GF-D8 (cell line): ENCODE measurements around the gene RPS27L.

ENCODE experiments used
- DNase-seq: peaks from one replicate; lab custom pipeline; 2025; lab: John Stamatoyannopoulos, UW

RPS27L gene

GRCh38 chr15:63157118-63157843 is at the start of gene RPS27L:
Gene RPS27L (minus strand): TSS chr15:63157477. CDS start chr15:63157405, 72 bp downstream.
- peak; percentile 53 for DNase-seq

GRCh38 chr15:63206079-63206478 is 48.8 kb upstream of the RPS27L start:
- no peak for DNase-seq

- peak; percentile 24 for DNase-seq
These were observed 46.3 kb upstream of the RPS27L start for GRCh38 chr15:63203451-63204090.

GRCh38 chr15:63202861-63203260 is 45.6 kb upstream of the RPS27L start:
- no peak for DNase-seq

GRCh38 chr15:63200464-63201249 is 43.4 kb upstream of the RPS27L start:
- no peak for DNase-seq

GRCh38 chr15:63198371-63199250 is 41.3 kb upstream of the RPS27L start:
- DNase-seq, result peak; percentile 47

GRCh38 chr15:63197626-63198025 is 40.3 kb upstream of the RPS27L start:
- no peak for DNase-seq

- DNase-seq, result no peak
These were observed 39.6 kb upstream of the RPS27L start for GRCh38 chr15:63196842-63197241.

GRCh38 chr15:63195569-63196015 is 38.3 kb upstream of the RPS27L start:
- no peak for DNase-seq

- no peak for DNase-seq
These were observed 37.7 kb upstream of the RPS27L start for GRCh38 chr15:63194880-63195568.

GRCh38 chr15:63194302-63194701 is 37.0 kb upstream of the RPS27L start:
- no peak for DNase-seq

- DNase-seq, result no peak
These were observed 35.4 kb upstream of the RPS27L start for GRCh38 chr15:63192619-63193206.

- DNase-seq, result peak; percentile 7
These were observed 34.8 kb upstream of the RPS27L start for GRCh38 chr15:63191895-63192618.

GRCh38 chr15:63190769-63191649 is 33.7 kb upstream of the RPS27L start:
- DNase-seq, result no peak

GRCh38 chr15:63189941-63190768 is 32.9 kb upstream of the RPS27L start:
- DNase-seq, result peak; percentile 11

- peak; percentile 54 for DNase-seq
These were observed 31.9 kb upstream of the RPS27L start, which contains the start of gene RAB8B for GRCh38 chr15:63188926-63189871. Gene RAB8B (plus strand): TSS chr15:63189606. CDS start chr15:63189625, 19 bp downstream.
